ENCODE data around the gene RRP1B. TPM values are rescaled to one million over a fixed set of nuclear protein-coding genes. Genes with fewer than 3 reads are reported as not detected.
"Not testable (repeated sequence)": the region's sequence is repeated elsewhere in the genome, so short reads cannot be mapped to it uniquely, and the experiment has no call there.

RRP1B gene
- 24.0 TPM for total RNA-seq

GRCh38 chr21:43659136-43660000, at the start of gene RRP1B, which contains the start of gene HSF2BP:
Gene RRP1B (plus strand): TSS chr21:43659560. CDS start chr21:43659665, 105 bp downstream.
Gene HSF2BP (minus strand): TSS chr21:43659488. CDS start chr21:43658096, 1,392 bp downstream.
- DNase-seq, result peak; percentile 63

DNA sequence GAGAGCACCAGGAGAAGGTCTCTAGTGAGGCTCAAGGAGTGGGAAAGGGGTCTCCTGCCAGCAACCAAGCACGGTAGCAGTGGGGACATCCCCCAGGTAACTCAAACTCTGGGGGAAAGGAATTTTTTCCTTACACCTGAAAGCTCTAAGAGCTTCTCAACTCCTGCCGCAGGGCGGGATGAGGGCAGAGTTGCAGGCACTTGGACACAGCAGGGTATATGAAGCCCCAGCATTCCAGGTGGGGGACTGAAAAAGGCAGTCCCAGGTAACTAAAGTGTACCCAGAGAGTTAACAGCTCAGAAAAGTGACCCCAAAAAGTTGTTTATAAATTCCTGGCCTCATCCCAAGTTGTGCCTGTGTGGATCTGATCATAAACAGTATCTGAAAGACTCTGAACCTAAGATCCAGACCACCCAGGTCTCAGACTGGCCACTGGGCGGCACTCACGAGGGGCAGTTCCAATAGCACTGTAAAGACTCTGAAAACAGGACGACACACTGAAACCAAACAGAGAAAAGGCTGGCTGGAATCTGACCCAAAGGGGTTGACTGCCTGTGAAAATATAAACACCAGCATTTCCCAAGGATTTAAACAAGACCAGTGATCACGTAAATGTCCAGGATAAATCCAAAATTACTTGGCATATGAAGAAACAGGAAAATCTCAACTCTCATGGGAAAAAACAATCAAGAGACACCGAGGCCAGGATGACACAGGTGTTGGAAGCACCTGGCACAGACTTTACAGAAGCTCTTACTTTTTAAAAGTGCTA, 47.6 kb upstream of the RRP1B start:
- no peak for DNase-seq

DNA sequence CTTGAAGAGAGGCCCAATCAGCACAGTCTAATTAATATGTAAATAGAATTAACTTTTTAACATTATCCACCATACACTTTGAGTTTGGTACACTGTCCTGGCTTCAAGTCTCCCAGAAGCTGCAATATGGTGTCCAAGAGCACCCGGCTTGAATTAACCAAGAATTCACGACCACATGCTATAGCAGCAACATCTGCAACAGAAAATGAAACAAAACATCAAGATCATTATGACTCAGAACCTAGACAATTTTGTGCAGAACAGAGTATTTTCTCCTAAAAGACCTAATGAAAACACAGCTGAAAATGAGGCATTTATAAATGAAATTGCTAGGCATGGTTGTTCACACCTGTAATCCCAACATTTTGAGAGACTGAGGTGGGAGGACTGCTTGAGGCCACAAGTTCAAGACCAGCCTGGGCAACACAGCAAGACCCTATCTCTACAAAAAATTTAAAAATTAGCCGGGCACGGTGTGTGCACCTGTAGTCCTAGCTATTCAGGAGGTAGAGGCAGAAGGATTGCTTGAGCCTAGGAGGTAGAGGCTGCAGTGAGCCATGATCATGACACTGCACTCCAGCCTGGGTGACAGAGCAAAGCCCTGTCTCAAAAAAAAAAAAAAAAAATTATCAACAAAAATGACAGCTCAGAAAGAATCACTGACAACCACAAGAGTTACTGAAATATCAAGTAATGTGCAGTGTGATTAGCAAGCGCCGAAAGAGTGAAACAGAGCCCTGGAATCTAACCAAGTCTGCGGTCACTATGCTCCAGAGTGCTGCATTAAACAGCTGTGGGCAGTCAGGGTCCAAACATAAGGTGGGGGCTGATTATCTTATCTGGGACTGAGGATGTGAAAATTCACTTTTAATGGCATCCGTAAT, 45.4 kb upstream of the RRP1B start:
- no peak for DNase-seq

- DNase-seq, result no peak
Observed at GRCh38 chr21:43614839-43615238, 44.5 kb upstream of the RRP1B start.

DNA sequence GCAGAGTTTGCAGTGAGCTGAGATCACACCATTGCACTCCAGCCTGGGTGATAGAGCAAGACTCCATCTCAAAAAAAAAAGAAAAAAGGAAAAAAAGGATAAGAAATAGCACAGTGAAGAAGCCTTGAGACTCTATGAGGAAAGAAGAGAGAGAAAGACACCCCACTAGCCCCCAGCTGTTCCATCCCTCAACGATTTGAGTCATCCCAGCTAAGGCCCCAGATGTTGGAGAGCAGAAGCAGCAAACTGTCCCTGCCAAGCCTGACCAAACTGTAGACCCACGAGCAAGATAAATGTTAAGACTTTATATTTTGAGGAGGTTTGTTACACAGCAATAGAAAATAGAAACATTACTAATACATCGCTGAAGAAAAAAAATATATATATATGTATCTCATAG, 42.5 kb upstream of the RRP1B start:
- not testable (repeated sequence) for DNase-seq

DNA sequence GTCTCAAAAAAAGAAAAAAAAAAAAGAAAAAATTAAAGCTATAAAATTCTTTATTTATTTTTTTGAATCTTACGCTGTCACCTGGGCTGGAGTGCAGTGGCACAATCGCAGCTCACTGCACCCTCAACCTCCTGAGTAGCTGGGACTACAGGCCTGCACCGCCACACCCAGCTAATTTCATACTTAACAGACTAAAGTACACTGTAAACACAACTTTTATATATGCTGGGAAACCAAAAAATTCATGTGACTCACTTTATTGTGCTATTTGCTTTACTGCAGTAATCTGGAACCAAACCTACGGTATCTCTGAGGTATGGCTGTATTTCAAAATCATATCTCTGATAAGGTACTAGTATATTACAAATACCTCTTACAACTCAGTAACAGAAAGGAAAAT, 40.4 kb upstream of the RRP1B start:
- no peak for DNase-seq

DNA sequence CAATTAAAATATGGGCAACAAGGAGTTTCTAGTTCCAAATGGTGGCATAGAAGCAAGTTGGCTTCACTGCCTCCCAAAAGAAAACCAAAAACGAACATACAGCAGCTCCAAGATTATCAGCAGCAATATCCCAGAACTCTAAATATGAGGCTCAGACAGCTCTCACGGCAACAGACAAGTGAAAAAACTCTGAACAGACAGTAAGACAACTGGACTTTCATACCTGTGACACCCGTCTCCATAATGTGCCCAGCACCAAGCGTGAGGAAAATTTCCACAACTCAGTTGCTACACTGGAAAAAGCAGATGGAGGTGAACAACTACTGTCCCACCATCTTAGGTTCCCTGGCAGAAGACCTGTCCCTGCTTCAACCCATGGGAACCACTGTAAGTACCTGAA, 40.0 kb upstream of the RRP1B start:
- DNase-seq, result no peak

DNA sequence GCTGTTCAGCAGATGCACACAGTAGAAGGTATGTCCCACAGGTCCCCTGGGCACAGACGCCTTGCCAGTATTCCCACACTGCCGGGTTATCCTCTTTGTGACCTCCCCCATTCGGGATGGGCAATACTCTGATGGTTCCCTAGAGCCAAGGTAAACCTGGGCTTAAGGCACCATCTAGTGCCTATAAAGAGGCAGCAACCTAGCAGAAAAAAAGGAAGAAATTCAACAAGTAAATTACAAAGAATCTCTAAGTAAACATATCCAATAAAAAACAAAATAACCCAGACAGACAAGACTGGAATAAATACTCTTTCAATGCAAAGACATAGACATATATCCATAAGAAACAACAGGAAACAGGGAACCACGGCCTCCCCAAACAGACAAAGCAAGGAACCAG, 39.5 kb upstream of the RRP1B start:
- DNase-seq, result no peak

DNA sequence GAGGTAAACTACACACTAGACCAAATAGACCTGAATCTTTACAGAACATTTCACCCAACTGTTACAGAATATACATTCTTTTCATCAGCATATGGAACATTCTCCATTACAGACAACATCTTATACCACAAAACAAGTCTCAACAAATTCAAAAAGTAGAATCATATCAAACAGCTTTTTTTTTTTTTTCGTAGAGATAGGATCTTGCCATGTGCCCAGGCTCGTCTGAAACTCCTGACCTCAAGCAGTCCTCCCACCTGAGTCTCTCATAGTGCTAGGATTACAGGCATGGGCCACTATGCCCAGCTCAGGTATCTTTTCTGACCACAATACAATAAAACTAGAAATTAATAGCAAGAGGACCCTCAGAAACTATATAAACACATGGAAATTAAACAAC, 36.6 kb upstream of the RRP1B start:
- DNase-seq, result no peak

GRCh38 chr21:43623588-43623987, 35.8 kb upstream of the RRP1B start:
- no peak for DNase-seq

DNA sequence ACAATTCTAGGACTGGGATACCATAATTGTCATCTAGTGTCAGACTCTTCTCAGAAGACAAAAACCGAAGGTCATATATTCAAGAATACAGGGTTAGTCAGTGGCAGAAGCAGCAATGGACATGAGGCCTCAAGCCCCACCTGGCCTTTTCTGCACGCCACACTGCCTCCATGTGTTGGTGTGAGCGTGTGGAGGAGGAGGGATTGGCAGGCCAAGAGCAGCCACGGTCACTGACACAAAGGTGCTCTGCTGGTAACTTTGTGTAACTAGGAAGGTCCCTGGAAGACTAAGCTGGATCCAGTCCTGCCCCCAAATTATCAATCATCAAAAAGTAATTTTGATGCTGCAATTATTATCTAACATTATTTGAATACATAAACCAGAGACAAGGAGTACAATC, 35.0 kb upstream of the RRP1B start:
- no peak for DNase-seq

DNA sequence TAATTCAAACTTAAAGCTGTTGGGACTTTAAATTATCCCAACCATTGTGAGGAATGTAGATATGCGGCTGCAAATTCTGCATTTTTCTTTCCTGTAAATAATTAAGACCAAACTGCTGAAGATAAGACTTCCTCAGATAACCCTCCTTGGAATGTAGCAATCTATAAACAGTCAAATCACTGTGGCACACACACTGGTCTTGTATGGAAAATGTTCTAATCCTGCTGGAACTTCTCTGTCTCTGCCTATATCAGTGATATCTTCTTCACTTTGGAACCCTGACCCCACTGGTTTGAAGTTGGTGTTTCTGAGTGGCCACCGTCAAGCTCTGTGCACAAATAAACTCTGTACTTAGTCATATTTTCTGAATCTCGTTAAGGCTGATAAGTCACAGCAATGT, 33.0 kb upstream of the RRP1B start:
- DNase-seq, result no peak

GRCh38 chr21:43627527-43627926, 31.8 kb upstream of the RRP1B start:
- no peak for DNase-seq

- DNase-seq, result no peak
Observed at GRCh38 chr21:43631411-43632107, 27.8 kb upstream of the RRP1B start.

GRCh38 chr21:43632373-43632905, 26.9 kb upstream of the RRP1B start:
- DNase-seq, result no peak

- DNase-seq, result no peak
Observed at GRCh38 chr21:43634618-43635017, 24.7 kb upstream of the RRP1B start.

DNA sequence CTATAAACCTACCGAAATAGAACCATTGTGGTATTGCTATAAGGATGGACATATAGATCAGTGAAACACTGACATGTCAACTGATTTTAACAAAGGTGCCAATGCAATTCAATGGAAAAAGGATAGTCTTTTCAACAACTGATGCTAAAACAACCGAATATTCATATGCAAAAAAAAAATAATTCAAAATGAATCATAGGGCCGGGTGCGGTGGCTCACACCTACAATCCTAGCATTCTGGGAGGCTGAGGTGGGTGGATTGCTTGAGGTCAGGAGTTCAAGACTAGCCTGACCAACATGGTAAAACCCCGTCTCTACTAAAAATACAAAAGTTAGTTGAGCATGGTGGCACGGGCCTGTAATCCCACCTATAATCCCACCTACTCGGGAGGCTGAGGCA, 23.9 kb upstream of the RRP1B start:
- DNase-seq, result no peak

GRCh38 chr21:43637530-43638158, 21.7 kb upstream of the RRP1B start:
- DNase-seq, result no peak

- DNase-seq, result no peak
Observed at GRCh38 chr21:43639470-43640353, 19.6 kb upstream of the RRP1B start.

DNA sequence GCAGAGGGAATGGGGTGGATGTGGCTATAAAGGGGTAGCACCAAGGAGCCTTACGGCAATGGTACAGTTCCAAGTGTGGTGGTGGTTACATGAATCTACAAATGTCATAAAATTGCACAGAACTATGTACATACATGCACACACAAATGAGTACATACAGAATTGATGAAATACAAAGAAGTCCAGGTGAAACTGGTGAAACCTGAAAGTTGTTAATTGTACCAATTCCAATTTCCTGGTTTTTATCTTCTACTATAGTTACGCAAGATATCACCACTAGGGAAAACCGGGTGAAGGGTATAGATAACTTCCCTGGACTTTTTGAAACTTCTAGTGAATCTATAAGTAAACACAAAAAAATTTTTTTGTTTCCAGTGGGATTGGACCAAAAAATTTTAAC, 19.0 kb upstream of the RRP1B start:
- no peak for DNase-seq
